Smooth muscle cell of the umbilical artery (primary cell): ENCODE data around the gene CPLANE1. TPM values are rescaled to one million over a fixed set of nuclear protein-coding genes. Genes with fewer than 3 reads are reported as not detected.

Source experiments
- total RNA-seq: library from RNA; depleted of rRNA; stranded (reverse); fragments of >200 nt; gene quantifications from 2 replicates; pipeline ENCODE4 v1.2.3, GENCODE V29; 2014

The CPLANE1 gene
- total RNA-seq = 20.5 and 24.3 TPM in 2 replicates

DNA sequence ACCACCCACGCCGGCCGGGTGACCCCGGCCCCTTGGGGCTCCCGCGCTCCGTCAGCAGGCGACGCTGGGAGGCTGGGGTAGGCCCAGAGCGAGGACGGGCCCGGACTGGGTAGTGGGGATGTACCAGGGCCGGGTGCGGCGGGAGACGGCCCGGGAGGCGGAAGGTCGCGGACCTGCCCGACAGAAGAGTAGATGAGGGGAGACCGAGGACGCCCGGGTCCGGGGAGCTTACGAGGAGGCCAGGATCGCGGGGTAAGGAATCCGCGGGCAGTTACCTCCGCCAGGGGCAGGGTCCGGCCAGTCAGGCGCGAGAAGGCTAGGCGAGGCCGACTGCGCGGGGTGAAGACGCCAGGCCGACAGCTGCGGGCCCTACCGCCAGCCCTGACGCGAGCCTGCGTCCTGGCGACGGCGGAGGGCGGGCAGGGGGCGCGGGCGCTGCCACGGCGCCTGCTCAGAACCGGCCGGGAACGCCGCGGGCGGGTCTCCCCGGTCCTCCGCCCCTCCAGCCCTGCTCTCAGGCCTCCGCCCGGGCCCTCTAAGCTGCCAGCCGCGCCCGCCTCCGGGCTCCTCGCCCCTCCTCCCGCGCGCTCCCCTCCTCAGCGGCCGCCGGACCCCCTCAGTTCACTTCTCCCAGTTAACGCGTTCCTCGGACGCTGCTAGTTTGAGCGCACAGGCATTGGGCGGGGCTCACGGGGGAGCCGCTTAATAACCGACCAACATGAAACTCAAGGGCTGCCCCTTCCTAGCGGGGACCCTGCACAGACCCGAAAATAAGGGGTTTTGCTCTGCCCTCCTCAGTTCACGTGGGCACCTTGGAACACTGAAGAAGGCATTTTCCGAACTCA lies at the start of gene CPLANE1:
TSS of gene CPLANE1 (minus strand) at position 407 of the 845 bp plus-strand sequence. CDS start 1,678 bp downstream, outside the sequence.

Other genes with a start within 250 kb of the CPLANE1 start
- 24.1 and 39.8 TPM in 2 replicates for gene NUP155, start 121.7 kb upstream of the CPLANE1 start, total RNA-seq
- 34.1 and 46.7 TPM in 2 replicates for gene WDR70, start 129.9 kb upstream of the CPLANE1 start, total RNA-seq